ENCODE measurements around the gene PTPRN. TPM values are rescaled to one million over a fixed set of nuclear protein-coding genes. Genes with fewer than 3 reads are reported as not detected.

The PTPRN gene
- total RNA-seq, 1 experiment from 2014 or later = 0.30 TPM

GRCh38 chr2:219331560-219332213 is 22.5 kb upstream of the PTPRN start:
- DNase-seq (ENCODE audit: low spot score) = peak; percentile 33
- CTCF ChIA-PET = no interaction called here
- no peaks in the 10 kb centered on the region for H3K36me3 ChIP-seq (ENCODE audit: insufficient read depth, low read length, poor library complexity, severe bottlenecking)
- H3K27me3 ChIP-seq (replicated peaks; ENCODE audit: insufficient read depth, low read depth, low read length, poor library complexity) = peaks cover 91% of the 10 kb centered on the region
- BruUV-seq (replicated peaks) = no TSS peak
- no peak overlapping the region for H3K4me3 ChIP-seq (ENCODE audit: low read depth, low read length, poor library complexity, severe bottlenecking)
- POLR2A ChIA-PET (ENCODE audit: low non-redundant PET) = no interaction called here
- H3K27ac ChIP-seq (ENCODE audit: low read depth, low read length, poor library complexity, severe bottlenecking) = no peak overlapping the region
- no peaks in the 10 kb centered on the region for H3K4me1 ChIP-seq (ENCODE audit: insufficient read depth, low read length, poor library complexity, severe bottlenecking)
- intact Hi-C loops (cut with micrococcal nuclease; ENCODE audit: unreplicated experiment) = no loop called here
- TF ChIP-seq CTCF (conservative IDR thresholded peaks at IDR 0.05; ENCODE audit: low read depth, low read length) (no peak), EZH2 (IDR thresholded peaks at IDR 0.05; ENCODE audit: borderline replicate concordance, low read depth, low read length, poor library complexity, severe bottlenecking) (no peak)
- no peaks in the 10 kb centered on the region for H3K9me3 ChIP-seq (ENCODE audit: low read depth, low read length, poor library complexity, severe bottlenecking)

- Histone ChIP-seq H3K4me3 (ENCODE audit: low read depth, low read length, poor library complexity, severe bottlenecking) (no peak overlapping the region), H3K9me3 (ENCODE audit: low read depth, low read length, poor library complexity, severe bottlenecking) (no peaks in the 10 kb centered on the region), H3K27ac (ENCODE audit: low read depth, low read length, poor library complexity, severe bottlenecking) (no peak overlapping the region), H3K4me1 (ENCODE audit: insufficient read depth, low read length, poor library complexity, severe bottlenecking) (no peaks in the 10 kb centered on the region), H3K36me3 (ENCODE audit: insufficient read depth, low read length, poor library complexity, severe bottlenecking) (no peaks in the 10 kb centered on the region), H3K27me3 (replicated peaks; ENCODE audit: insufficient read depth, low read depth, low read length, poor library complexity) (peaks cover 77% of the 10 kb centered on the region)
- CTCF ChIA-PET = no interaction called here
- no TSS peak for BruUV-seq (replicated peaks)
- POLR2A ChIA-PET (ENCODE audit: low non-redundant PET) = no interaction called here
- TF ChIP-seq CTCF (conservative IDR thresholded peaks at IDR 0.05; ENCODE audit: low read depth, low read length) (no peak), EZH2 (IDR thresholded peaks at IDR 0.05; ENCODE audit: borderline replicate concordance, low read depth, low read length, poor library complexity, severe bottlenecking) (no peak)
- intact Hi-C loops (cut with micrococcal nuclease; ENCODE audit: unreplicated experiment) = no loop called here
- no peak for DNase-seq (ENCODE audit: low spot score)
Measured at GRCh38 chr2:219327719-219328118, 18.5 kb upstream of the PTPRN start.

GRCh38 chr2:219325657-219326315 is 16.6 kb upstream of the PTPRN start:
- ChIA-PET POLR2A (ENCODE audit: low non-redundant PET) (no interaction called here), CTCF (no interaction called here)
- Histone ChIP-seq H3K36me3 (ENCODE audit: insufficient read depth, low read length, poor library complexity, severe bottlenecking) (no peaks in the 10 kb centered on the region), H3K27me3 (replicated peaks; ENCODE audit: insufficient read depth, low read depth, low read length, poor library complexity) (peaks cover 72% of the 10 kb centered on the region), H3K4me1 (ENCODE audit: insufficient read depth, low read length, poor library complexity, severe bottlenecking) (no peaks in the 10 kb centered on the region), H3K4me3 (ENCODE audit: low read depth, low read length, poor library complexity, severe bottlenecking) (no peak overlapping the region), H3K9me3 (ENCODE audit: low read depth, low read length, poor library complexity, severe bottlenecking) (no peaks in the 10 kb centered on the region), H3K27ac (ENCODE audit: low read depth, low read length, poor library complexity, severe bottlenecking) (no peak overlapping the region)
- BruUV-seq (replicated peaks) = no TSS peak
- intact Hi-C loops (cut with micrococcal nuclease; ENCODE audit: unreplicated experiment) = no loop called here
- TF ChIP-seq CTCF (conservative IDR thresholded peaks at IDR 0.05; ENCODE audit: low read depth, low read length) (no peak), EZH2 (IDR thresholded peaks at IDR 0.05; ENCODE audit: borderline replicate concordance, low read depth, low read length, poor library complexity, severe bottlenecking) (no peak)
- DNase-seq (ENCODE audit: low spot score) = no peak
